Skeletal muscle cell (primary cell): ENCODE data around the gene C14orf93.

Experiments
- DNase-seq: peaks from one replicate; pipeline ENCODE4 v3.0.0-alpha.2; 2010; ENCODE audit warnings: low read depth
- H3K4me3 ChIP-seq: 2 replicates; pipeline ENCODE4 v1.5.1; 2011; ENCODE audit warnings: low read depth, mild to moderate bottlenecking, control low read depth, low read length, moderate library complexity

The C14orf93 gene, protein sequence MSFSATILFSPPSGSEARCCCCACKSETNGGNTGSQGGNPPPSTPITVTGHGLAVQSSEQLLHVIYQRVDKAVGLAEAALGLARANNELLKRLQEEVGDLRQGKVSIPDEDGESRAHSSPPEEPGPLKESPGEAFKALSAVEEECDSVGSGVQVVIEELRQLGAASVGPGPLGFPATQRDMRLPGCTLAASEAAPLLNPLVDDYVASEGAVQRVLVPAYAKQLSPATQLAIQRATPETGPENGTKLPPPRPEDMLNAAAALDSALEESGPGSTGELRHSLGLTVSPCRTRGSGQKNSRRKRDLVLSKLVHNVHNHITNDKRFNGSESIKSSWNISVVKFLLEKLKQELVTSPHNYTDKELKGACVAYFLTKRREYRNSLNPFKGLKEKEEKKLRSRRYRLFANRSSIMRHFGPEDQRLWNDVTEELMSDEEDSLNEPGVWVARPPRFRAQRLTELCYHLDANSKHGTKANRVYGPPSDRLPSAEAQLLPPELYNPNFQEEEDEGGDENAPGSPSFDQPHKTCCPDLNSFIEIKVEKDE

DNA sequence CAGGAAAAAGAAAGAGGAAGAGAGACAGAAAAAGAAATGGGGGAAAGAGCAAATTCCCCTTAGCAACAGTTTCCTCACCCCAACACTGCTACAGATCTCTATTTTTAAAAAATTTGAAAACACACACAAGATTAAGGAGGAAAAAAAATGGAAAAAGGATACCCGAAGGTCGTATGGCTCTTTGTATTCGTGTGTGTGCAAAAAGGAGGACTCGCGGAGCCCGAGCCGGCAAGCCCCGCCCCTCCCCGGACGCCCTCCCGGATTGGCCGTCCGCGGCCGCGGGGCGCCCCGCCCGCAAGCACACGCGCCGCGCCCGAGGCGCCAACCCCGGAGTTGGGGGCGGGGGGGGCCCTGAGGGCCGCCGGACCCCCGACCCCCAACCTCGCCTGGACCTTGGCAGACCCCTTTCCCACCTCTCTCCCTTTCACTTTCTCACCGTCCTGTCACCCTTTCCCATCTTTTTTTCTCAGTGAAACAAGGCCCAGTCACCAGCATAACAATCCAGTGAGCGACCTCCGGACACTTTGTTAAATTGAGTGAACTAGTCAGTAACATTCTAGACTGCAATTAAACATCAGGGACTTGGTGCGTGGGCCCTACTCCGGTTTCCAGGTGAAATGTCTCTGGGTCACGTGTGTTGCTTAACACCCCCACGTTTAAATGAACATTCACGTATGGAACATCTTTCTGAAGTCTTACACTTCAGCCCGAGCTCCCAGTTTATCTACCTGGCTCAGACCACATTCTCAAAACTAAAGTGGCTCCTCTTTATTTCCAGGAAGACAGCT, at the start of gene C14orf93:
Gene C14orf93, minus strand, starts transcription at position 205 of the 788 bp plus-strand sequence. CDS start 11,120 bp downstream, outside the sequence.
- DNase-seq = no peak
- H3K4me3 ChIP-seq = peak within 1 kb of the TSS; percentile 46

DNA sequence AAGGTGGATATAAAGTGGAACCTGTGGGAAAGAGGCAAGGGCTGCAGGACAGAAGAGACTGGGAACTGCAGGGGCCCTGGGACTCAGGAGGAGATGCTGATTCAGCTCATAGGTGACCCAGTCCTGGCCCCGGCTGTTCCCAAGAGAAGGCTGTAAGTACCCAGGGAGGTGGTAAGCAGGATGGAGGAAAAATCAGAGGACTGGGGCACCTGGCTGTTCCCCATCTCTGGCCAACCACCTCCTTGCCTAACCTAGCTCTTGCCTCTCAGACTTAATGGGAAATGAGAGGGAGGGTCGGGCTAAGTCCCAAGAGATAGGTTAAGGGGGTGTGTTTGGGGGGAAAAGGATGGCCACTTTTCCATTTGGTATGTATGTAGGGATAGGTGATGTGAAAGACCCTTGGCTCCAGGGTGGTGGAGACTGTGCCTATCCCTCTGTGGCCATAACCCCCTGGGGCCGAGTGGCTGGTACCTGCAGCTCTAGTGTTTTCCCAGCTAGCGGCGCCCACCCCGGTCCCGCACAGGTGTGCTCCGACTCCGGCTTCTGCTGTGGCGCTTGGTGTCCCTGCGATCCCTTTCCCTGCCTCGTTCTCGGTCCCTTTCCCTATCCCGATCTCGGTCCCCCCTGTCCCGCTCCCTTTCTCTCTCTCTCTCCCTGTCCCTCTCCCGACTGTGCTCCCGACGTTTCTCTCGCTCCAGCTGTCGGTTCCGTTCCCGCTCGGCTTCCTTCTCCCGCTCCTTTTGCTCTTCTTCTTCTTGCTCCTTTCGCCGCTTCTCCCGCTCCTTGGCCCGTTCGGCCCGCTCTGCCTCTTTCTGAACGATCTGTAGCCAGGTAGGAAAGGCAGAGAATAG, 48.9 kb upstream of the C14orf93 start:
- DNase-seq = no peak
- H3K4me3 ChIP-seq = no peak overlapping the region

DNA sequence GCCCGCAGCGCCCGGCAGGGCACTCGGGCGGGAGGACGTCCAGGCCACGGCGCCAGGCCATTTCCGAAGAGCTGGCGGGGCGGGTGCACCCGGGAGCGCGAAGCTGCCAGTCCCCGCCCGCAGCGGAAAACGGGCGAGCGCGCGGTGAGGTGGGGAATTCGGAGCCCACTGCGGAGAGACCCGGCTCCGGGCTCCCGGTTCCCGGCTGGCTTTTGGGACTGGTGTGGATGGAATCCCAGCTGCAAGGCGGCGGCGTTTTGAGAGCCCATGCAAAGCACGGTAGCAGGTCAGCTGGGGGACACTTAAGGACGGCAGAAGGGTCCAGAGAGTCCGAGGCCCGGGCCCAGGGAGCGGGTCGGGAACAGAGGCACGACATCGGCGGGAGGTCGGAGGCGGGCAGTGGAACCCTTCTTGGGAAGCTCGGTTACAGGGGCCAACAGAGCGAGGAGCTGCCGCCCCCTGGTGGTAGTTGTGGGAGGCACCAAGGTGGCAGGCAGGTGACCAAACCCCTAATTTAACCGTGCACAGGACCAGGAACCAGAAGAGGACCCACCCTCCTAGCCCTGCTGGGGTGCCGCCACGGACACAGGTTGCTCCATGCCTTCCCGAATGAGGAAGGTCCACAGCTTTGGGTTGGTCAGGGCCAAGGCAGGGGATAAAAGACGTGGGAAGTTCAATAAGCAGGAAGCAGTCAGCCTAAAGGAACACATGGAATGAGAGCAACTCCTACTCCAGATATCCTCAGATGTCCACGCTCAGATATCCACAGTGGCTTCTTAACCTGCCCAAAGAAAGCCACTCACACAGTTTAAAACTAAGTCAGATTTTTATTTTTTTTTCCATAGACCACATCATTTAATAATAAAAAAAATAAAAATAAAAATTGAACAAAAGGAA, 48.1 kb upstream of the C14orf93 start:
- peak overlapping the region; percentile 59 for H3K4me3 ChIP-seq
- peak; percentile 31 for DNase-seq

GRCh38 chr14:23056956-23057756, 47.2 kb upstream of the C14orf93 start, which contains the start of gene CDH24:
CDH24 (minus strand) TSS chr14:23057520; CDS start chr14:23055733, 1,787 bp downstream.
- no peak for DNase-seq
- peak within 1 kb of the TSS; percentile 59 for H3K4me3 ChIP-seq

DNA sequence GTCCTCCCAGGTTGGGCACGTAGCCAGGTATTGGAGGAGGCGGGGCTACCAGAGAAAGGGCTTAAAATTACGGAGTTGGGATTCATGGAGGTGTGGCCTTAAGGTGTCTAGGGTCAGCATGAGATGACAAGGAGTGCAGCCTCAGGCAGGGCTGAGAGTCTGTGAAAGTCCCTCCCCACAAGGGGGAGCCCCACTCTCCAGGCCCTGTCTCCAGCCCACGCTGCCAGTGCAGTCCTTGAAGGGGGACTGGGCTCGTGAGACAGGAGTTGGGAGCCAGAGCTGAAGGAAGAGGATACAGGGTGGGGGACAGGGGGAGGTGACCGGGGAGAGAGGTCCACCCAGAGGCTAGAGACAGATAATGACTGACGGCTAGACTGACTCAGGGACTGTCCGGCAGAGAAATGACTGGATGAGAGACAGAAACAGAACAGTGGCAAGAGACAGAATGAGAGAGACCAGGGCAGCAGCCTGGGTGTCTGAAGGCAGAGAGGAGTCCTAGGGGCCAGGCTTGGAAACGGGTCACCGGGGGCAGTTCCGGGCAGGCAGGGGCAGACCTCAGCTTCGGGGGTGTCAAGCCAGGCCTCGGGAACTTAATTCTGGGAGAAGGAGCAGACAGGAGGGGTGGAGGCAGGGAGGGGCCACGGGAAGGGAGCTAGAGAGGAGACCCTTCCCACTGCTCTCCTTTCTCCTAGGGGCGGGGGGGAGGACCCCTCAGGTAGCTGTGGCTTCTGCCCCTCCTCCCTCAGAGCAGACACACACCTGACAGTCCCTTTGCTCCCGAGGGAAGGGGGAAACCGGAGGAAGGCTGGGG, 46.4 kb upstream of the C14orf93 start:
- H3K4me3 ChIP-seq = peak overlapping the region; percentile 59
- no peak for DNase-seq

- no peak for DNase-seq
- H3K4me3 ChIP-seq = no peak overlapping the region
Measured at GRCh38 chr14:23055621-23056144, 45.7 kb upstream of the C14orf93 start.

DNA sequence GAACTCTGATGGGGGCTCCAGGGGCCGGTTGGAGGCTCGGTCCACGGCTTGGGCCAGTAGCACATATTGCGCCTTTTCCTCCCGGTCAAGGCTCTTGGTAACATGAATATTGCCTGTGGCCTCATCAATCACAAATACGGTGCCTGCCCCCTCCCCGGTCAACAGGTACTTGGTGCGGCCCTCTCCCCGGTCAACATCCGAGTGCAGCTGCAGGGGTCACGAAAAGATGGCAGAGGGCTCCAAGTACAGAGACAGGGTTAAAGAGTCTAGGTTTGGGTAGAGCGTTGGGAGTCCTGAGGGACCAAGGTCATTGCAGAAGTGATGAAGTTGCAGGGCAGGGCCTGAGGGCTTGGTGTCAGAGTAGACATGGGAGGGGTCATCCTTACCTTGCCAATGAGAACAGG, 45.2 kb upstream of the C14orf93 start:
- no peak overlapping the region for H3K4me3 ChIP-seq
- DNase-seq = no peak

GRCh38 chr14:23054000-23054811, 44.3 kb upstream of the C14orf93 start:
- no peak overlapping the region for H3K4me3 ChIP-seq
- no peak for DNase-seq

DNA sequence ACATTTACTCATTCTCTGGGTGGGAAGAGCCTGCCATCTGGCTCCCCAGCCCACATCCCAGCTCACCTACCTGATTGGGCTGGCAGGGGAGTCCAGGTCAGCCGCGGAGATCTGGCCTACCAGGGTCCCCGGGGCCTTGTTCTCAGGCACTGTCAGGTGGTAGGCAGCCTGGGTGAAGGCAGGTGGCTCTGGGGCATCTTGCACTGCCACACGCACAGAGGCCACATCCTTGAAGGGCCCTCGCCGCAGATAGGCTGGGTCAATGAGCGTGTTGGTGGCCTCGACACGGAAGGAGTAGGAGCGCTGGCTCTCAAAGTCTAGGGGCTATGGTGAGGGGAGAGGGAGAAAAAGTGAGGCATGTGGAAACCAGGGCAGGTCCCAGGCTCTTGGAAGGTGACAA, 43.5 kb upstream of the C14orf93 start:
- DNase-seq = no peak
- no peak overlapping the region for H3K4me3 ChIP-seq

DNA sequence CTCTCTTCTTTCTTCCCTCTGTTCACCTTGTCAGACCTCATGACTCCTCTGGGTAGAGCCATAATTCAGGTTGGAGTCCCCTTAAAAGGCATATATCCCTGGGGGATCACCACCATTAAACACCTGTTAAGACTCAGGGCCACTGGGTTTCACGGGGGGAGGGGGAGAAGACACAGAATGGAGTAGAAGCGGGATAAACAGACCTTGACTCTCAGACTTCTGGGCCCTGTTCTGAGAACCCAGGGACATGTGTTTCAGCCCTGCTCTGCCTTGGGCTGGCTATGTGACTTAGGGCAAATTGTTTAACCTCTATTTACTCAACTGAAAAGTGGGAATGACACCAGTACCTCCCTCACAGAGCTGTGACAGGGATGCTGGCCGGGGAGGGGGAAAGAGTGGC, 42.7 kb upstream of the C14orf93 start:
- no peak overlapping the region for H3K4me3 ChIP-seq
- no peak for DNase-seq

GRCh38 chr14:23052182-23052623, 42.3 kb upstream of the C14orf93 start:
- no peak for DNase-seq

GRCh38 chr14:23051141-23052057, 41.5 kb upstream of the C14orf93 start:
- H3K4me3 ChIP-seq = no peak overlapping the region
- DNase-seq = no peak

More at GRCh38 chr14:23052182-23052623, 42.3 kb upstream of the C14orf93 start:
- H3K4me3 ChIP-seq = no peak overlapping the region

- no peak for DNase-seq
- H3K4me3 ChIP-seq = no peak overlapping the region
Measured at GRCh38 chr14:23049011-23049410, 39.1 kb upstream of the C14orf93 start.

DNA sequence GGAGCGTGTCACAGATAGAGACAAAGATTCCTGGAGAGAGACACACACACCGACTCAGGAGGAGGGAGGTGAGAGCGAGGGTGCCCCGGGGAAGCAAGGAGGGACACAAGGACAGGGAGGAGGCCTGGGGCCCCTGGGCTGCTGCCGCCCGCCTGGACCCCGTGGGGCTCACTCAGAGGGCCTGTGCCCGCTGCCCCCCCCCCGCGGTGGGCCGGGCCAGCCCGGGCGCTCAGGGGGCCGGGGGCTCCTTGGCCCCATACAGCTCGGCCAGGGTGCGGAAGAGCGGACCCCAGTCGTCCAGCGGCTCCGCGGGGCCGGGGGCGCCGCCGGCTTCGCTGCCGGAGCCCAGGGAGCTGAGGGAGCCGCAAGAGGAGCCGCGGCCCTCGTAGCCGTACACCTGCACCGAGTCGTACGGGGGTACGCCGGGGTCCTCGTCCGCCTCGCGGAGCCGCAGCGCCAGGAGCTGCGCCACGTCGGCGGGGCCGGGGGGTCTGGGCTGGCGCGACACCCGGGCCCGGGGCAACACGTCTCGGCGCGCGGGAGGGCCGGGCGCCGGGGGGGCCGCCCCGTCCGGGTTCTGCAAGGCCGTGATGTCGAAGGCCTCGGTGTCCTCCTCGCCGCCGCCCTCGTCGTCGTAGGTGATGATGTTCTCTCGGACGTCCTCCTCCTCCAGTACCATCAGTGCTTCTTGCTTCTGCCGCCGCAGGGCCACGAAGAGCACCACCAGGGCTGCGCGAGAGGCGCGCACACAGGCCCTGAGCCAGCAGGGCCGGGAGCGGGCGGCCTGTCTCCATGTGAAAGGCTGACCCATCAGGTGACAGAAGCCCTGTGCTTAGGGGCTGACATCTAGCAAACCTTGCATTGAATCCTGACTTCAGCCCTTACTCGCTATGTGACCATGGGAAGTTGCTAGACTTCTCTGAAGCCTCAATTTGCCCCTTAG, 38.1 kb upstream of the C14orf93 start:
- H3K4me3 ChIP-seq = no peak overlapping the region
- DNase-seq = no peak
